H1 (cell line): Measurements from ENCODE around the gene DAZAP1.

ENCODE experiments used
- CEBPB ChIP-seq: IDR thresholded peaks from 2 replicates; pipeline ENCODE4 v1.6.1; 2012; ENCODE audit warnings: low read depth, low read length
- CHD1 ChIP-seq: IDR thresholded peaks from 2 replicates; pipeline ENCODE4 v1.6.1; 2012; ENCODE audit warnings: low read depth, low read length, improper control_type of control experiment
- CHD2 ChIP-seq: IDR thresholded peaks from 2 replicates; pipeline ENCODE4 v1.6.1; 2012; ENCODE audit warnings: low read length, improper control_type of control experiment
- EP300 ChIP-seq, 2 experiments: IDR thresholded peaks; 1 replicate in 1 of 2; 2 replicates in 1 of 2; pipeline ENCODE4 v1.6.1; 2011 to 2012; ENCODE audit warnings: low read depth in 2 of 2, low read length in 2 of 2, mild to moderate bottlenecking in 2 of 2, borderline replicate concordance in 1 of 2, inconsistent platforms in 1 of 2, moderate library complexity in 1 of 2
- NANOG ChIP-seq: IDR thresholded peaks from 2 replicates; pipeline ENCODE4 v1.6.1; 2011; ENCODE audit warnings: low read length, low read depth, mild to moderate bottlenecking, inconsistent platforms; ENCODE audit not compliant: insufficient read depth, poor library complexity, severe bottlenecking
- RBBP5 ChIP-seq: IDR thresholded peaks from 2 replicates; pipeline ENCODE4 v1.7.1; 2012; ENCODE audit warnings: low read depth, mild to moderate bottlenecking, inconsistent platforms, low read length, moderate library complexity, borderline replicate concordance

DNA sequence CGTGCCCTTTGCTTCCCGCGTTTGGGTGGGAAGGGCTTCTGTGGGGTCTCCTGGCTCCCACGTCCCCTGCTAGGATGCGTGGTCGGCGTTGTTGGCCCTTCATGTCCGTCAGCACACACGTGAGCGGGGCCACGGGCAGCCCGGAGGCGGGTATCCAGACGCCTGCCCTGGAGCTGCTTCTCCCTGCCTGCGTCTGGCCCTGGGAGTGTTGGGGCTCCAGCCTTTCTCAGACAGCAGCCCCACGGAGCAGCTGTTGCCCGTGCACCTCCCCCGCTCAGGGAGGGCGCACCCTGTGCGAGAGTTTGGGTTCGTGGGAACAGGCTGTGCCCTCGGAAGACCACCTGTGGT is 14.5 kb downstream of the DAZAP1 start:
- TF ChIP-seq NANOG (no peak), CHD2 (no peak), RBBP5 (no peak), CEBPB (no peak), EP300 (IDR thresholded peaks at IDR 0.05; ENCODE audit: borderline replicate concordance in 1 of 2, low read depth in 2 of 2, low read length in 2 of 2) (no peak), CHD1 (no peak)
